MM.1S (cell line): Measurements from ENCODE around the gene NFYB.

ENCODE experiments used
- CTCF ChIP-seq: fragments of 300-600 bp; sonication (generic); IDR thresholded peaks from 2 replicates; pipeline ENCODE4 v1.5.1; 2016; ENCODE audit warnings: antibody characterized with exemption, low read length, mixed read lengths
- EZH2 ChIP-seq: fragments of 300-600 bp; sonication (generic); optimal IDR thresholded peaks from 2 replicates; pipeline ENCODE3; 2017; ENCODE audit warnings: low read depth, mild to moderate bottlenecking, antibody characterized with exemption, low read length, mixed read lengths

GRCh38 chr12:104143918-104144317 is 5.9 kb upstream of the NFYB start:
- TF ChIP-seq CTCF, result no peak
- TF ChIP-seq EZH2, result no peak
